Suprapubic skin (tissue), 4 donors: ENCODE results near the gene CREB5. TPM values are rescaled to one million over a fixed set of nuclear protein-coding genes. Genes with fewer than 3 reads are reported as not detected.

Experiments
- DNase-seq, 2 donors: peaks; one replicate each; pipeline ENCODE4 v3.0.0-alpha.2; 2019; ENCODE audit warnings: low spot score in 2 of 2
- H3K27ac ChIP-seq: fragments of 200-600 bp; sonication (generic); one replicate; pipeline ENCODE4 v1.5.1; 2019
- H3K27me3 ChIP-seq: fragments of 200-600 bp; sonication (generic); one replicate; pipeline ENCODE4 v1.5.1; 2019
- H3K36me3 ChIP-seq: fragments of 200-600 bp; sonication (generic); one replicate; pipeline ENCODE4 v1.5.1; 2019
- H3K4me1 ChIP-seq: fragments of 200-600 bp; sonication (generic); one replicate; pipeline ENCODE4 v1.5.1; 2019
- H3K4me3 ChIP-seq: fragments of 200-600 bp; sonication (generic); one replicate; pipeline ENCODE4 v1.5.1; 2019; ENCODE audit warnings: mild to moderate bottlenecking
- H3K9me3 ChIP-seq: fragments of 200-600 bp; sonication (generic); one replicate; pipeline ENCODE4 v1.5.1; 2019
- CTCF ChIP-seq, 2 donors: fragments of 200-600 bp in 1 of 2; fragments of 450-650 bp in 1 of 2; sonication (generic) in 1 of 2; IDR thresholded peaks; one replicate each; pipeline ENCODE4 v1.5.1; 2016 to 2019; ENCODE audit warnings: antibody characterized with exemption in 2 of 2, mild to moderate bottlenecking in 1 of 2, moderate library complexity in 1 of 2
- EP300 ChIP-seq: sonication (generic); formaldehyde crosslinking; IDR thresholded peaks from one replicate; pipeline ENCODE4 v1.6.1; 2017; ENCODE audit warnings: antibody characterized with exemption
- POLR2A ChIP-seq, 2 donors: fragments of 450-650 bp; IDR thresholded peaks; one replicate each; pipeline ENCODE4 v1.6.1; 2017; ENCODE audit warnings: antibody characterized with exemption in 2 of 2, mild to moderate bottlenecking in 2 of 2, moderate library complexity in 2 of 2
- POLR2AphosphoS5 ChIP-seq, 3 donors: sonication (generic); formaldehyde crosslinking; IDR thresholded peaks; one replicate each; pipeline ENCODE4 v1.6.1; 2017; ENCODE audit warnings: antibody characterized with exemption in 3 of 3
- WGBS: methylation state at CpG from one replicate; pipeline ENCODE4 v1.1.5; 2018; 5-methylcytosine and 5-hydroxymethylcytosine counted together
- total RNA-seq, 4 donors: library from RNA; depleted of rRNA; stranded (reverse); fragments of >200 nt; gene quantifications; one replicate each; pipeline ENCODE4 v1.1.0, GENCODE V29; 2016

The CREB5 gene
- 10 to 100 TPM in 2 of 4 donors, 1 to 10 TPM in 2; 6.2 to 12.1 (median 10.0) TPM for total RNA-seq

DNA sequence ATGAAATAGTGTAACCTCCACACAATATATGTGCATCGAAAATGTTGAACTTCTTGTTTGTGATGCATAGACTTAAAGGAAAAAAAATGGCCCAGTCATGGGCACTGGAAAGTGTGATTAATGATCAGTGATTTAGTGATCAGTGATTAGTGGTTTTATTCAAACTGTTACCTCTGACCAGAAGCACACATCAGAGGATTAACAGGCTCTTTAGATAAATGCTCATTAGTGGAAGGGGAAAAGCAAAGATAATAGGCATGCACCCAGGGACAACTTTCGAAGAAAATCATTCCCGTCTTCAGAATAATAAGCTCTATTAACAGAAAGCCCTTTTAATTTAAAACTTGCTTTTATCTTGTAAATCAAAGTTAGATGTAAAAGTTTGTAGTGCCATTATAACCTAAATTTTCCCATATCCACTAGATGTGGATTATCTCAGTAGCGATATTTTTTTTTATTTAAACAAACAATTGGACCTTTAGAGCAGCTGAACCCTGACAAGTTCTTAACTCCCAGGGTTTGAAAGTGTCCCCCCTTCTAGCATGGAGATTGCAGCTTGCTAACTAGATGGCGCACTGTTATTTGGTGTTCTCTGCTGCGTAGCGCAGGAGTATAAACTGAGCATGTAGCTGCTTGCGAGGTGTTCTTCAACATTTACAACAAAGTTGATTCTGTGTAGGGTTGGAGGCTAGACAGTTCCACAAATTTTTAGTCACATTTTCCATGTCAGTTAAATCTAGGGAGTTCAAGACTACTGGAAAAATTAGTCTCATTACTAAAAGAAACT lies at the start of gene CREB5:
CREB5 (plus strand) TSS at position 643 of the 787 bp plus-strand sequence. CDS start 397 bp downstream, outside the sequence.
- TF ChIP-seq EP300: no peak
- TF ChIP-seq POLR2A (IDR thresholded peaks at IDR 0.05): no peak
- no peak for TF ChIP-seq POLR2AphosphoS5 (IDR thresholded peaks at IDR 0.05)
- TF ChIP-seq CTCF (IDR thresholded peaks at IDR 0.05): no peak
- WGBS: 46% methylated on average over 8 of the region's 8 CpGs
- no peak for DNase-seq

DNA sequence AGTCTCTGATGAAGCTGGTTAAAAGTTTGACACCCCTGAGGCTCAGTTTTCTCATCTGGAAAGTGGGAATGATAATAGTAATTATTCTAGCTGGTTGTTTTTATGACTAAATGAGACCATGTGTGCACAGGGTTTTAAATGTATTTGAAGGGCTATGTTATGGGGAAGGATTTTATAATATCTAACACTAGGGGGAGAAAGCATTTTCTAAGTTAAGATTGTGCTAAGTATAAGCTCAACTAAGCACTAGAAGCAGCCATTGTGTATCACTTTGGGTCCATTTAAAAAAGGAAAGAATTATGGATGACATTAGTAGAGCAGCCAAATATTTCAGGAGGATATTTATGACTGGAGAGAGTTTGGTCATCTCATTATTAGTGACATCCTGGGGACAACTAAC lies 49.5 kb upstream of the CREB5 start:
- Histone ChIP-seq H3K27ac (no peak overlapping the region), H3K9me3 (no peaks in the 10 kb centered on the region), H3K4me1 (no peaks in the 10 kb centered on the region), H3K36me3 (no peaks in the 10 kb centered on the region), H3K27me3 (no peaks in the 10 kb centered on the region), H3K4me3 (no peak overlapping the region)
- no peak for DNase-seq
- TF ChIP-seq POLR2AphosphoS5 (IDR thresholded peaks at IDR 0.05) (no peak), POLR2A (IDR thresholded peaks at IDR 0.05) (no peak), CTCF (IDR thresholded peaks at IDR 0.05) (no peak), EP300 (no peak)

More for the DNA sequence above, at the start of gene CREB5:
- no peaks in the 10 kb centered on the region for H3K9me3 ChIP-seq
- no peaks in the 10 kb centered on the region for H3K36me3 ChIP-seq
- H3K4me3 ChIP-seq: peak within 1 kb of the TSS; percentile 60
- H3K27me3 ChIP-seq: peaks cover 47% of the 10 kb centered on the region
- peaks cover 41% of the 10 kb centered on the region for H3K4me1 ChIP-seq
- H3K27ac ChIP-seq: peak within 1 kb of the TSS; percentile 50

DNA sequence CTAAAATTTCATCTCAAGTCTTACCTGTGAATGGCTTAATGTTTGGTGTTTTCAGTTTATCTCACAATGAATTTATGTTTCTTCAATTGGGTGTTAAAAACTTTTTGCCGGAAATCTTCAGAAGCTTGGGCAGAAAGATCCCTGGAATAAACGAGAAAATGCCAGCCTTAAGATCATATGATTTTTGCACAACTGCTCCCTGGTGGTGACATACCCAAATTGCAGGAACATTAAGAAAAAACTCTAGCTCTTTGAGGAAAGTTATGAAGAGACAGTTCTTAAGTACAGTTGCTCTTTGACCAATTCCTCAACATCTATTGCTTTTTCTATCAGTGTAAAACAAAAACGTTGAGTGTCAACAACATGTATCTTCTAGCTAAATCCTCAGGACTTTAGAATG lies 48.2 kb upstream of the CREB5 start:
- Histone ChIP-seq H3K9me3 (no peaks in the 10 kb centered on the region), H3K27me3 (no peaks in the 10 kb centered on the region), H3K4me3 (no peak overlapping the region), H3K36me3 (no peaks in the 10 kb centered on the region), H3K4me1 (no peaks in the 10 kb centered on the region), H3K27ac (no peak overlapping the region)
- whole genome bisulfite sequencing: 85% methylated on average over 3 of the region's 3 CpGs
- DNase-seq: no peak
- TF ChIP-seq POLR2A (IDR thresholded peaks at IDR 0.05) (no peak), CTCF (IDR thresholded peaks at IDR 0.05) (no peak), POLR2AphosphoS5 (IDR thresholded peaks at IDR 0.05) (no peak), EP300 (no peak)

- Histone ChIP-seq H3K4me3 (no peak overlapping the region), H3K9me3 (no peaks in the 10 kb centered on the region), H3K27ac (no peak overlapping the region), H3K27me3 (no peaks in the 10 kb centered on the region), H3K36me3 (no peaks in the 10 kb centered on the region), H3K4me1 (no peaks in the 10 kb centered on the region)
- no peak for DNase-seq
- WGBS: 73% methylated on average over 4 of the region's 4 CpGs
- no peak for TF ChIP-seq EP300
- no peak for TF ChIP-seq POLR2AphosphoS5 (IDR thresholded peaks at IDR 0.05)
- no peak for TF ChIP-seq POLR2A (IDR thresholded peaks at IDR 0.05)
- TF ChIP-seq CTCF (IDR thresholded peaks at IDR 0.05): no peak
Measured at GRCh38 chr7:28369523-28369922, 42.8 kb upstream of the CREB5 start.

- H3K27me3 ChIP-seq: no peaks in the 10 kb centered on the region
- H3K36me3 ChIP-seq: no peaks in the 10 kb centered on the region
- DNase-seq: no peak
- no peaks in the 10 kb centered on the region for H3K4me1 ChIP-seq
- TF ChIP-seq POLR2AphosphoS5 (IDR thresholded peaks at IDR 0.05) (no peak), POLR2A (IDR thresholded peaks at IDR 0.05) (no peak), EP300 (no peak), CTCF (IDR thresholded peaks at IDR 0.05) (no peak)
- H3K27ac ChIP-seq: no peak overlapping the region
- H3K4me3 ChIP-seq: no peak overlapping the region
- WGBS: 45% methylated on average over 7 of the region's 7 CpGs
- no peaks in the 10 kb centered on the region for H3K9me3 ChIP-seq
Measured at GRCh38 chr7:28371846-28372245, 40.5 kb upstream of the CREB5 start.
